Measurements from ENCODE around the gene RNF17. TPM values are rescaled to one million over a fixed set of nuclear protein-coding genes. Genes with fewer than 3 reads are reported as not detected.

The RNF17 gene
- total RNA-seq, 2 experiments from 2014 or later, result 0.43 to 0.47 TPM

DNA sequence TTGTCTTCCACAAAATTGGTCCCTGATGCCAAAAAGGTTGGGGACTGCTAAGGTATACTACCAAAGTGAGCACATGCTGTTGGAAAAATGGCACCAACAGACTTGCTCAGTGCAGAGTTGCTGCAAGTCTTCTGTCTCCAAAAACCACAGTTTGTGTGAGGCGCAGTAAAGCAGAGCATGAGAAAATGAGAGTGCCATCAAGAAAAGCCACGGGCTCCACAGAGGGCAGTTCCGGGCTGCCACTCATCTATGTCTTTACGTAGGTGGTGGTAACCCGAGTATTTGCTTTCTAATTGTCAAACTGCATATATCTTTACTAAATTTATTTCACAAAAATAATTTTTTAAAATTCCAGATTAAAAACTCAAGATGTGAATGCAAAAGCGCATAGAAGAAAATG lies 123.8 kb downstream of the RNF17 start:
- ChIA-PET POLR2A (no interaction called here), CTCF (no interaction called here)
- ATAC-seq, result no peak
- intact Hi-C loops (cut with DNase I, micrococcal nuclease), result no loop called here
- Mint-ChIP-seq H3K27ac (no peak overlapping the region), H3K27me3 (no peaks in the 10 kb centered on the region), H3K4me1 (no peaks in the 10 kb centered on the region), H3K9me3 (ENCODE audit: low read depth) (no peaks in the 10 kb centered on the region), H3K4me3 (no peak overlapping the region), H3K36me3 (ENCODE audit: low read depth) (peaks cover 29% of the 10 kb centered on the region)
- no peak for DNase-seq

DNA sequence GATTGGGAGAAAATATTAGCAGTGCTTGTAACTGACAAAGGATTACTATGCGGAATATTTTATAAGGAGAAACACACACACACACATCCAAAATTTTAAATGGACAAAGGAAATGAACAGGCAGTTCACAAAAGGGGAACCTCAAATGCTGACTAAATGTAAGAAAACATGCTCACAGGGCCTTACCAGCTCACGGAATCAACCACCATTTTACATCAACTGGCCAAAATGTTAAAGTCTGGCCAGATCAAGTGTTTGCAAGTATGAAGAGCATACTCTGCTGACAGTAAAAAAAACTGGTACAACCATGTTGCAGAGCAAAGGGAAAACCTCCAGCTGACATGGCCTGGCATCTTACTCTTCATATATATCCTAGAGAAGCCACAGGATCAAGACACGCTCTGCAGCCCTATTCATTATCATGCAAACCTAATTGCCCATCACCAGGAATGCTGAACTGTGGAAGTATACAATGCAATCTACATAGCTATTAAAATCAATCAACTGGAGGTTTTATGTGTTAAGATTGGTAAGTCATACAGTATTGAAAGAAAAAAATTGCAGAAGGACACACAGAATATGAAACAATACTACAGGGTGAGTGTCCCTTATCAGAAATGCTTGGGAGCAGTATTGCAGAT lies 124.4 kb downstream of the RNF17 start:
- Mint-ChIP-seq H3K4me1 (no peaks in the 10 kb centered on the region), H3K27ac (no peak overlapping the region), H3K27me3 (no peaks in the 10 kb centered on the region), H3K4me3 (no peak overlapping the region), H3K9me3 (ENCODE audit: low read depth) (no peaks in the 10 kb centered on the region), H3K36me3 (ENCODE audit: low read depth) (peaks cover 31% of the 10 kb centered on the region)
- ChIA-PET CTCF (no interaction called here), POLR2A (no interaction called here)
- ATAC-seq, result no peak
- DNase-seq, result no peak
- intact Hi-C loops (cut with DNase I, micrococcal nuclease), result no loop called here

DNA sequence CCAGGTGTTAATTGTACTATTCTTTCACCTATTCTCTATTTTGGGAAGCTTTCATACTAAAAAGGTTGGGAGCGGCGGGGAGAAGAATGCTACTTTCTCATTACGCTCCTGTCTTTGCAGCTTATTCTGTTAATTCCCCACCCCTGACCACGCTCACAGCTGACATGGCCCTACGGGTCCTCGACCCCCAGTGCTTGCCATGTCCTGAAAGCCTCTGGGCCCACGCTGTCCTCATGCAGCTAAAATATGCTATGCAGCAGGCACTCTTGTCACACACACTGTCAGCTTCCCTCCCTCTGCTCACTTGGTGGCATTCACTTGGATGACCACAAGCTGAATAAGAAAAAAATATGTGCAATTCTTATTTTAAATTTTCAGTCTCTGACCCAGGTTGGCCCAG lies 126.3 kb downstream of the RNF17 start:
- Mint-ChIP-seq H3K36me3 (ENCODE audit: low read depth) (peaks cover 33% of the 10 kb centered on the region), H3K9me3 (ENCODE audit: low read depth) (no peaks in the 10 kb centered on the region), H3K27me3 (no peaks in the 10 kb centered on the region), H3K4me1 (no peaks in the 10 kb centered on the region), H3K27ac (no peak overlapping the region), H3K4me3 (no peak overlapping the region)
- CTCF ChIA-PET, result no interaction called here
- no peak for DNase-seq
- POLR2A ChIA-PET, result no interaction called here
- no peak for ATAC-seq
- intact Hi-C loops (cut with DNase I, micrococcal nuclease), result no loop called here

DNA sequence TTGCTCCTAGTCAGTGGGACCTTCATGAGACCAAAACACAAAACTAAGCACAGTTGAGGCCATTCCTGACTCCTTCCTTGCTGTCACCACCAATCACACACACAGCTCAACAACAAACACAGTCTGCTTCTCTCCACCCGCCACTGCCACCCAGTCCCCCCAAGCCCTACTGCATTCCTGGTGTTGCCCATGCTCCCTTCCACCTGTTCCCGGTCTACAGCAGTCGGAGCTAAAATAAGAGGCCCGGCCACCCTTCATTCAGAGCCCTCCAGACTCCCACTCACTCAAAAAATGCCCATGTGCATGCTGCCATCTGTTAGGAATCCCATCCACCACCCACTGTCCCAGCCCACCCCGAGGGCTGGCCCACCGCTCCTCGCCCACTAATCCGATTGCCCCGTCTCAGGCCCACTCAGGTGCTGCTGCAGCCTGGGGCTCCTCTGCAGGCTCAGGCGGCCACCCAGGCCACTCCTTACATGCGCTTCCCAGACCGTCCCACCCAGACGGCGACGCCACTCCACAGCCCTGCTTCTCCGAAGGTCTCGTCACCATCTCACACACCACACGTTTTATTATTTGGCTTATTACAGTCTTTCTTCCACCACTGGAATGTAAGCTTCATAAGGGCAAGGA lies 127.6 kb downstream of the RNF17 start:
- no peak for DNase-seq
- intact Hi-C loops (cut with DNase I, micrococcal nuclease), result no loop called here
- ChIA-PET POLR2A (no interaction called here), CTCF (no interaction called here)
- Mint-ChIP-seq H3K27me3 (no peaks in the 10 kb centered on the region), H3K4me1 (no peaks in the 10 kb centered on the region), H3K27ac (no peak overlapping the region), H3K36me3 (ENCODE audit: low read depth) (peaks cover 33% of the 10 kb centered on the region), H3K4me3 (no peak overlapping the region), H3K9me3 (ENCODE audit: low read depth) (no peaks in the 10 kb centered on the region)
- ATAC-seq, result no peak

DNA sequence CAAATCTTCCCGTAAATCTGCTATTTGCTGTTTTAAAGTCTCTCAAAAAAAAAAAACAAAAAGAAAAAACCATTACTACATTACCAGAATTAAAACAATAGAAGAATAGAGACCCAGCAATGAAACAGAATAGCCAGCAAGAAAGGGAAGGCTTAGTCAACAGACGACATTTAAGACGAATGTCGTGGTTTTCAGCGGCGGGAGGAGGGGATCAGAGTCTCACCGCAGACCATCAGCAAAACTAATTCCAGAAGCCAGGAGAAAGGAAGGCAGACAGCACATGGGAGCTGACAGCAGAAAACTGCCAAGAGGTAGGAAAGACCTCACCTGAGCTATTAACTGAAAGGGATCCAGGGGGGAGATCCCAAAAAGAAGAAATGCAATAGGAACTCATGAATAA lies 128.9 kb downstream of the RNF17 start:
- Mint-ChIP-seq H3K27me3 (no peaks in the 10 kb centered on the region), H3K9me3 (ENCODE audit: low read depth) (no peaks in the 10 kb centered on the region), H3K4me3 (no peak overlapping the region), H3K4me1 (no peaks in the 10 kb centered on the region), H3K36me3 (ENCODE audit: low read depth) (peaks cover 33% of the 10 kb centered on the region), H3K27ac (no peak overlapping the region)
- ATAC-seq (no peak), DNase-seq (no peak)
- POLR2A ChIA-PET, result no interaction called here
- intact Hi-C loops (cut with DNase I, micrococcal nuclease), result no loop called here
- CTCF ChIA-PET, result no interaction called here

DNA sequence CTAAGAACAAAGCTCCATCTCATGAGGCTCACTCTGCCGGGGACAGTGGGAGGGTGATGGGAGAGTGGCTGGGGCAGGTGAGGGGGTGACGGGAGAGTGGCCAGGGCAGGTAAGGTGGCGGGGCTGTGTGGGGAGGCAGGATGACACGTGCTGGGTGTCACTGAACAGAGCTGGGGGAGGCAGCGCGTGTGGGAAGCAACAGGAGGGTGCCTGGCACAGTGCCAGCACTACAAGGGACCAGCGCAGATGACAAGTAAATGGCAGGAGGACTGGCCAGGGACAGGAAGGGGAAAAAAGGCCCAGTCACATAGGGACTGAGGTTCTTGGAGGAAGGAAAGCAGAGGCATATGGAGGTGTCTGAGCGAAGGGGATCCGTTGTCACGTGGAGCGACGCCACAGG lies 129.9 kb downstream of the RNF17 start:
- peaks cover 33% of the 10 kb centered on the region for H3K36me3 Mint-ChIP-seq (ENCODE audit: low read depth)
- H3K27ac Mint-ChIP-seq, result no peak overlapping the region
- H3K9me3 Mint-ChIP-seq (ENCODE audit: low read depth), result no peaks in the 10 kb centered on the region
- ATAC-seq, result no peak
- ChIA-PET POLR2A (no interaction called here), CTCF (no interaction called here)
- no peaks in the 10 kb centered on the region for H3K27me3 Mint-ChIP-seq
- no peak overlapping the region for H3K4me3 Mint-ChIP-seq
- H3K4me1 Mint-ChIP-seq, result no peaks in the 10 kb centered on the region
- intact Hi-C loops (cut with DNase I, micrococcal nuclease), result no loop called here
- no peak for DNase-seq

DNA sequence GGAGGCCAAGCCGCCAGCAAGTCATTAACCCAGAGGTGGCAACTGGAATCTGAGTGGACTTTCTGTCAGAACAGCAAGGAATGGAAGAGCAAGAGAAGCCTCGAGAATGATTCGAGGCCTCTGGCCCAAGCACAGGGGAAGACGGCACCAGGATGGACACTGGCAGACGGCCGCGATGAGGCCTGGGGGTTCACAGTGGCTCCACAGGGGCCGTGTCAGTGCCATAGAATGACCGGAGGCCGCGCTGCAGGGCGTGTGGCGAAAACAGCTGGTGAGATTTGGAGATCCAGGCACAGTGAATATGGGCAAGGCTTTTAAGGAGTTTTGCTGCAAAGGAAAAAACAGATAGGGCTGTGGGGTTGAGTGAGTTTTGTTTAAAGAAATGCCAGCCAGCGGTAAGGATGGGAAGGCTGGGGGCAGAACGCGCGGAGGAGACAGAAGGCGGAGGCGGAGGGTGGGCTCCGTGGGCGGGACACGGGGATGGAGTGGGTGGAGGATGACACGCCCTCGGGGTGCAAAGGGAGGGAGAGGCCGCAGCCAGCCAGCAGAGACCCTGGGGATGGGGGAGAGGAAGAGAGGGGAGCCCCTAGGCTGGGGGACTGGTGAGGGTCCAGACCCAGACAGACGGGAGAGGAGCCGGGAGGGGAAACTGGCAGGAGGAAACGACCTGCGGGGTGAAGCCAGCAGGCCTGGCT lies 130.5 kb downstream of the RNF17 start:
- no peak overlapping the region for H3K4me3 Mint-ChIP-seq
- DNase-seq, result no peak
- intact Hi-C loops (cut with DNase I, micrococcal nuclease), result no loop called here
- ATAC-seq, result no peak
- no peaks in the 10 kb centered on the region for H3K9me3 Mint-ChIP-seq (ENCODE audit: low read depth)
- no peaks in the 10 kb centered on the region for H3K4me1 Mint-ChIP-seq
- H3K27me3 Mint-ChIP-seq, result no peaks in the 10 kb centered on the region
- ChIA-PET CTCF (no interaction called here), POLR2A (no interaction called here)
- H3K36me3 Mint-ChIP-seq (ENCODE audit: low read depth), result peaks cover 33% of the 10 kb centered on the region
- H3K27ac Mint-ChIP-seq, result no peak overlapping the region

DNA sequence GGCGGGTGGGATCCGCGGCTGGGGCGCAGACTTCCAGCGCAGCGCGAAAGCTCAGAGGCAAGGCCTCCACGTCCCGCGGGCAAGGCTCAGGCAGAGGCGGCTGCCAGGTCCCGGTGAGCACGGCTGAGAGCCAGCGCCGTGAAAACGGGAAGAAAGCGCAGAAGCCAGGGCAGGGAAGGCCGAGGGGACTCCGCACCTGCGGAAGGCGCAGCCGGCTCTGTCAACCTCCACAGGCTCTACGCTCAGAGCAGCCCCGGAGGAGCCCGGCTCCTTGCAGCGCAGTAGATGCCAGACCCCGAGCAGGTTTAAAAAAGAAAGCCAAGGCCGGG lies 131.0 kb downstream of the RNF17 start:
- H3K9me3 Mint-ChIP-seq (ENCODE audit: low read depth), result no peaks in the 10 kb centered on the region
- POLR2A ChIA-PET, result no interaction called here
- DNase-seq (no peak), ATAC-seq (no peak)
- no peak overlapping the region for H3K27ac Mint-ChIP-seq
- intact Hi-C loops (cut with DNase I, micrococcal nuclease), result no loop called here
- H3K36me3 Mint-ChIP-seq (ENCODE audit: low read depth), result peaks cover 31% of the 10 kb centered on the region
- H3K4me3 Mint-ChIP-seq, result no peak overlapping the region
- CTCF ChIA-PET, result no interaction called here
- H3K4me1 Mint-ChIP-seq, result no peaks in the 10 kb centered on the region
- no peaks in the 10 kb centered on the region for H3K27me3 Mint-ChIP-seq

DNA sequence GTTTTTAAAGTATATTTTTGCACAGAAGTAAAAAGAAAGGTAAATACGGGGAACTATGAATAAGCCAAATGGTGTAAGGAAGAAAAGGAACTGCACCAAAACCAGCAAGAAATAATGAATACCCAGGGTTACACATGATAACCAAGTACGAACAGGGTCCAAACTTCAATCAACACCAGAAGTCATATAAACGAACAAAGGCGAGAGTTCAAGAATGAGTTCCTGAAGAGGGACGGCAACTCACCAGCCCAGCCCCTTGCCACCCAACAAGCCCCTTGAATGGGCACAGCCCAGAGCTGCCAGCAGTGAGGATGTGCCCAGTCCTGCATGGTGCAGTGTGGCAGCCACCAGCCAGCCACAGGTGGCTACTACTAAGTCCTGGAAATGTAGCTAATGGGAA lies 132.1 kb downstream of the RNF17 start:
- POLR2A ChIA-PET, result no interaction called here
- DNase-seq, result no peak
- H3K27me3 Mint-ChIP-seq, result no peaks in the 10 kb centered on the region
- no peak overlapping the region for H3K4me3 Mint-ChIP-seq
- CTCF ChIA-PET, result interaction anchor here (0.6 kb wide), 1 partner anchor 291 kb away, joined by 3 read pairs; no protein-coding TSS in a partner anchor
- no peak overlapping the region for H3K27ac Mint-ChIP-seq
- H3K4me1 Mint-ChIP-seq, result no peaks in the 10 kb centered on the region
- intact Hi-C loops (cut with DNase I, micrococcal nuclease), result no loop called here
- ATAC-seq, result no peak
- H3K9me3 Mint-ChIP-seq (ENCODE audit: low read depth), result no peaks in the 10 kb centered on the region
- H3K36me3 Mint-ChIP-seq (ENCODE audit: low read depth), result peaks cover 30% of the 10 kb centered on the region

DNA sequence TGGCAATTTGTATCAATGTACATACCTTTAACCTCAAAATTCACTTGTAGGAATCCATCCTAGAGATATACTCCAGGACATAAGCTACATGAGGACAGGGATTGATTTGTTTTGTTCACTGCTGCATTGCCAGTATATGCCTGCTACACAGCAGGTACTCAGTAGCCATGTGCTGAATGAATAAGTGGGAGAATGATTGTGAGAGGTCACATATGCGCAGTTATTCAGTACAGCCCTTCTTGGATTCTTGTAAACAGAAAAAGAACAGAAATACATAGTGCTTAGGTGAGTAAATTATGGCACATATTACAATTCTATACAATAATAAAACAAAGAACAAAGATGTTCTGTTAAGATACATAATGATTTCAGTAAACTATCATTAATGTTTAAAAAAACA lies 133.3 kb downstream of the RNF17 start:
- intact Hi-C loops (cut with DNase I, micrococcal nuclease), result no loop called here
- Mint-ChIP-seq H3K27ac (no peak overlapping the region), H3K4me3 (no peak overlapping the region), H3K4me1 (no peaks in the 10 kb centered on the region), H3K27me3 (no peaks in the 10 kb centered on the region), H3K9me3 (ENCODE audit: low read depth) (no peaks in the 10 kb centered on the region), H3K36me3 (ENCODE audit: low read depth) (peaks cover 25% of the 10 kb centered on the region)
- ATAC-seq, result no peak
- ChIA-PET CTCF (no interaction called here), POLR2A (no interaction called here)
- no peak for DNase-seq

DNA sequence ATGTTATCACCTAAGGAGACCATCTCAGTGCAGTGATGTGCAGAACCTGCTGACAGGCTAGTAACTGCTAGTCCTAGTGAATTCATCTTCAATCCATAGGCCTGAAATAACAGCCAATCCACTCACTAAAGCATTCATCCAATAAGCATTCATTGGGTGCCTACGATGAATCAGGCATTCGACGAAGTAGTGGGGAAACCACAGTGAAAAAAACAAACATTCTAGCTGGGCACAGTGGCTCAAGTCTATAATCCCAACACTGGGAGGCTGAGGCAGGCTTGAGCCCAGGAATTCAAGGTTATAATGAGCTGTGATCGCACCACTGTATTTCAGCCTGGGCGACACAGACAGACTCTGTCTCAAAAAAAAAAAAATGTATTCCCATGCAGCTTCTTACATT lies 135.6 kb downstream of the RNF17 start:
- H3K4me1 Mint-ChIP-seq, result no peaks in the 10 kb centered on the region
- H3K27ac Mint-ChIP-seq, result no peak overlapping the region
- no peak for DNase-seq
- H3K27me3 Mint-ChIP-seq, result no peaks in the 10 kb centered on the region
- ATAC-seq, result no peak
- POLR2A ChIA-PET, result no interaction called here
- intact Hi-C loops (cut with DNase I, micrococcal nuclease), result no loop called here
- H3K36me3 Mint-ChIP-seq (ENCODE audit: low read depth), result peaks cover 19% of the 10 kb centered on the region
- no peaks in the 10 kb centered on the region for H3K9me3 Mint-ChIP-seq (ENCODE audit: low read depth)
- H3K4me3 Mint-ChIP-seq, result no peak overlapping the region
- CTCF ChIA-PET, result interaction anchor here (0.6 to 1.2 kb wide), 2 partner anchors 30 to 149 kb away, joined by 3 read pairs; no protein-coding TSS in a partner anchor

DNA sequence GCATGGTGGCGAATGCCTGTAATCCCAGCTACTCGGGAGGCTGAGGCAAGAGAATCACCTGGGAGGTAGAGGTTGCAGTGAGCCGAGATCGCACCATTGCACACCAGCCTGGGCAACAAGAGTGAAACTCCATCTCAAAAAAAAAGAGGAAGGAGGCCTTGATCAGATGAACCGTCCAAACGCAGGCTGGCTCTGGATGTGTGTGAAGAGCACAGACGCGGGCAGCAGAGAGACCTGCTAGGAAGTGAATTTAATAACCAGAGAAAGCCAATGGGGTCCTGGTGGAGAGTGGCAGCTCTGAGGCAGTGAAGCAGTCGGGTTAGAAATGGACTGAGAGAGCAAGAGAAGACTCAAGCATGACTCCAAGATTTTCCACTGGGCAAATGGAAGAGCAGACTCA lies 136.5 kb downstream of the RNF17 start:
- DNase-seq, result no peak
- Mint-ChIP-seq H3K27ac (no peak overlapping the region), H3K36me3 (ENCODE audit: low read depth) (peaks cover 22% of the 10 kb centered on the region), H3K4me3 (no peak overlapping the region), H3K4me1 (peaks cover 3% of the 10 kb centered on the region), H3K27me3 (no peaks in the 10 kb centered on the region), H3K9me3 (ENCODE audit: low read depth) (no peaks in the 10 kb centered on the region)
- intact Hi-C loops (cut with DNase I, micrococcal nuclease), result no loop called here
- ChIA-PET CTCF (interaction anchor here (1.2 kb wide), 1 partner anchor 29 kb away, joined by 3 read pairs; no protein-coding TSS in a partner anchor), POLR2A (no interaction called here)
- ATAC-seq, result no peak

Measured in activated CD4-positive, alpha-beta T cell treated with anti-CD3 and anti-CD28 coated beads for 36 hours (primary cell).